Daoy (cell line): Measurements from ENCODE around the gene ABCC8. TPM values are rescaled to one million over a fixed set of nuclear protein-coding genes. Genes with fewer than 3 reads are reported as not detected.

Experiments used
- DNase-seq: peaks from one replicate; pipeline ENCODE4 v3.0.0-alpha.2; 2015; ENCODE audit warnings: low read depth
- total RNA-seq: library from RNA; depleted of rRNA; stranded (reverse); fragments of >200 nt; shearing (Covaris generic); gene quantifications from 2 replicates; pipeline ENCODE4 v1.2.3, GENCODE V29; 2014

Gene ABCC8
- total RNA-seq, 1 experiment from 2014 or later: not detected

DNA sequence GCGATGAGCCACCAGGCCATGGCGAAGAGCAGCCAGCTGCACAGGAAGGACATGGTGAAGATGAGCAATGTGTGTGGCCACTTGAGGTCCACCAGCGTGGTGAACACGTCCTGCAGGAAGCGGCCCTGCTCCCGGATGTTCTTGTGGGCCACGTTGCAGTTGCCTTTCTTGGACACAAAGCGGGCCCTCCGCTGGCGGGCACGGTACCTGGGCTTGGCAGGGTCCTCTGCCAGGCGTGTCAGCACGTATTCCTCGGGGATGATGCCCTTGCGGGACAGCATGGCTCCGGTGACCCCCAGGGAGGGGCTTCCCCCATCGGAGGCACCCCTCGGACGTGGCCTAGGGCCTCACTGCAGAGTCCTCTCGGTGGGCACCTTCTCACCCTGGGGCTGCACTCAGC is 88.8 kb downstream of the ABCC8 start:
- no peak for DNase-seq

DNA sequence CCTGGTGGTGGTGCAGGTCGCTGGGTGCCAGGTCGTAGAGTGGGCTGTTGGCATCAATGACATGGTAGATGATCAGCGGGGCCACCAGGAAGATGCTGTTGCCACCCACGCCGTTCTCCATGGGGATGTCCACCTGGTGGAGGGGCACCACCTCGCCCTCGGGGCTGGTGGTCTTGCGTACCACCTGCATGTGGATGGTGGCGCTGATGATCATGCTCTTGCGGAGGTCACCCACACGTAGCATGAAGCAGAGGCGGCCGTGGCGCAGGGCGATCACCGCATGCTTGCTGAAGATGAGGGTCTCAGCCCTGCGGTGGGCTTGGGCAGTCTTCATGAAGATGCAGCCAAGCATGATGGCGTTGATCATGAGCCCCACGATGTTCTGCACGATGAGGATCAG is 89.4 kb downstream of the ABCC8 start:
- no peak for DNase-seq

DNA sequence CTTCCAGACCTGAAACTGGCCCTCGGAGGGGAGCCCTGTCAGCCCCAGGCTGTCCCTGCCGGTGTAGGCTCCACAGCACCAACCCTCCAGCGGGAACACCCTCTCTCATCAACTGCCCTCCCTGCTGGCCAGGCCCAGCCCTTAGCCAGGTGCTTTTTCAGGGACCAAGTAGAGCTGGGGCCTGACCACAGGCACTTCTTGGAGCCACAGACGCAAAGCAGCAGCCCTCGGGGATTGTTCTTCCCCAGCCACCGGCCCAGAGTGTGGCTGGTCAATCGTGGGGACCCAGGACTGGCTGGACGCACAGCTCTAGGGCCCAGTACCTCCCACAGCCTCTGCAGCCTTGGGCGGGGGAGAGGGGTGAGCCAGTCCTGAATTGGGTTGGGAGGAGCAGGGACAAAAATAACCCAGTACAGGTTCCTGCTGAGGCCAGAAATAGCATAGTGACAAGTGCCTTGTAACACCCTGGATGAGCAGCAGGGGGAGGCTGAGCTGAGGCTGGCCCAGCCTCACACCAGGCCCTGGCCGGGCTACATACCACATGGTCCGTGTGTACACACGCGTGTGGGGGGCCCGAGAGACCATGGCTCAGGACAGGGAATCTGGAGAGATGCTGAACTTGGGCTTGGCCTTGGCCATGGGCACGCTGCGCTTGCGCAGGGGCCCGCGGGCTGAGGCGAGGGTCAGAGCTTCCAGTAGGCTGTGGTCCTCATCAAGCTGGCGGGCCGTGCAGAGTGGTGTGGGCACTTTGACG is 90.1 kb downstream of the ABCC8 start:
- DNase-seq: peak; percentile 51

DNA sequence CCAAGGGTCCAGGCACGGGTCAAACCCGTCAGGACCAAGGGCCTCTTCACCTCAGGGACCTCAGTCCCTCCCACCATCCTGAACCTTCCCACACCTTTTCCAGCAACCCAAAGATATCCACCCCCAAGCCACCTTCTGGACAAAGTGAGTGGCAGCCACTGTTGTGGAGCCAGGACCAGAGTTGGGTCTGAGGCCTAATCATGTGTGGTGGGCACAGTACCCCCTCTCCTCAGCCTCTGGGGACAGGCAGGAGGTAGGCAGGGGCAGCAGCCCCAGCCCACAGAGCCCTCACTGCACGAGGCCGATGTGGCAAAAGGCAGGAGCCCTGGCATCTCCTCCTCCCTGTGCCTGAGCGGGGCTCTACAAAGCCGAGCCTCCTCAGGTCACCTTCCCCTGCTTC is 90.7 kb downstream of the ABCC8 start:
- no peak for DNase-seq

DNA sequence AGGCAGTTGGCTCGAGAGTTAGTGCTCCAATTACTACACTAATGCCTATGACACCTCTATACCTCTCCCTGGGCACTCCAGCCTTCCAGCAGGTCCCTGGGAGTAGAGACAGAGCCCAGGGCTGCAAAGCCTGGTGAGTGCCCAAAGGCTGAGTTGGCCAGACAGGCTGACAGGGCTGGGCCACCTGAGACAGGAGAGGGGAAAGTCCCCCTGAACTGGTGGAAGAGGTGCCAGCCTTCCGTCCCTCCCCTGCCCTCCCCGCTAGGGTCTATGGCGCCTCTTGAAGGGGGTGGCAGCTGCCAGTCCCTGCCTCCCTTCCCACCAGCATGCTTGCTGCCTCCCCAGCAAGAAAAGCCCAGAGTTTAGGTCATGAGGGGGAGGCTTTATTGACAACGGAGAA is 91.2 kb downstream of the ABCC8 start:
- no peak for DNase-seq

DNA sequence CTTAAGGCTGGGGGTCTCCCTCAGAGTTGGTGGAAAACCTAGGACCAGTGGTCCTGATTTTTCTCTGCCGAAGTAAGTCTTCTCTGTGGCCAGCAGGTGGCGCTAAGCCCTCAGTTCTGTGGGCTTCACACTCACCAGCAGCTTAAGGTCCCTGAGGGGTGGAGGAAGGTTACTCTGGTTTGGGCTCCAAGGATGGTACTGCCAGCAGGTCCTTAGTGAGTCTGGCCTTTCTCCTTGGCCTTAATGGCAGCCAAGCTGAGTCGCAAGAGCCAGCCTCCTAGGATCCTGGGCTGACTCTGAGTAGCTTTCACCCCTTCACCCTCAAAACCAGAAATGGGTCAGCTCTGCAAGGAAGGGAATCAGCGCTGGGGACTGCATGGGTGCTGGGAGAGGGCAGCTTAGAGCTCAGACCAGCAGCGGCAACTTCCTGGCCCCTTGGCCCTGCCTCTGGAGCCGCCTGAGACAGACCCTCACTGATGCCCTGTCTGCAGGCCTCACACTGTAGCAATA is 92.6 kb downstream of the ABCC8 start:
- DNase-seq: peak; percentile 86

DNA sequence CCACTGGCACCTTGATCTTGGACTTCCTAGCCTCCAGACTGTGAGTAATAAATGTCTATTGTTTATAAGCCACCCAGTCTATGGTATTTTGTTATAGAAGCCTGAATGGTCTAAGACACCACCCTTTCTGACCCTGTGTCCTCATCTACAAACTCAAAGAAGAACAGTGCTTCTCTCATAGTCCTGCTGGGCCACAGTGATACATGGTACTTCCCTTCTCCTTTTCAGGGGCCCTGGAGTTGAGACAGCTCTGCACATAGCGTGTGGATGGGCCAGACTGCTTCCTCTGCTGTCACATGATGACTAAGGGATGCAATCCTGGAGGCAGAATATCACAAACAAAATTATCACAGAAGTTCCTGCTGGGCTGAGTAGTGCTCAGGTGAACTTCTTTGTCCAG is 93.2 kb downstream of the ABCC8 start:
- no peak for DNase-seq

DNA sequence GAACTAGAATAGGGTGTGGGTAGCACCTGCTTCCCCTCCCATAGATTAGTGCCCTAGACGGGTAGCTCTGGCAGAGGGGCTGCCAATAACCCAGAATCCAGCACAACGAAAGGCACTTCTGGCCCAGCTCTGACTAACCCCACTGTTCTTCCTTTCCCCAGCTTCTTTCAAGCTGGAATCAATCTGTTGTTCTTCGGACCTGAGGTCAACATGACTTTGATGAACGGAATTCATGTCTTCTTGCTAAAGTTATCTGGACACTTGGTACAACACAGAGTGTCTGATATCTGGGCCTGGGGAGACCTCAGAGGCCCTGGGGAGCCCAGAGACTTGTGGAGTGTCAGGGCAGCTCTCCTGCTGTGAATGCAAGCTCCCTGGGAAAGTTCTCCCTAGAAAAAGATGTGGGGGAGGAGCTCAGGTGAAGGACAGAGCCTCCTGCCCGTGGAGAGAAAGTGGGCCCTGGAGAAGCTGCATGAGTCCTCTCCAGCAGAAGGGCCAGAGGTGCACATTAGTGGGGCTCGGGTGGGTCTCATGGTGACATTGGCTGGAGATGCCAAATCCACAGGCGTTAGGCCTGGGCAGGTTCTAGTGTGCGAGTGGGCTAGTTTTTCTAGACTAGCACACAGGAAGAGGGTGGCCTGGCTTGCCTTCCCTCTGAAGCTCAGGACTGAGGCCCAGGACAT is 94.5 kb downstream of the ABCC8 start:
- no peak for DNase-seq

DNA sequence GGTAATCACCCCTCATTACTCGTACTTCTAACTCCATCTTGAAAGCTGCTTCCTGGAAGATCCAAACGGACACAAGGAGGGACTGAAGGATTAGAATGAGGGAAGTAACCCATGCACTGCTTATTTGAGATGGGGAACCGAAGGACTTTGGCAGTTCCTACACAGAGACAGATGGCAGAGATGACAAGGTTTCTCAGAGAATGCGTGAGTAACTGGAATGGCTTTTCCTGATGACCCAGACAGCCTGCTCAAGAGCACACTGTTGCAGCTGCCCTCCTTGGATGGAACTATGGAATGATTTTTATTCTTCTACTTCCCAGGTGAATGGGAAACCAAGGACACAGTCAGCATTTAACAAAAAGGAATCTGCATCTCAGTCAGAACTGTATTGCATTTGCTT is 95.5 kb downstream of the ABCC8 start:
- no peak for DNase-seq

DNA sequence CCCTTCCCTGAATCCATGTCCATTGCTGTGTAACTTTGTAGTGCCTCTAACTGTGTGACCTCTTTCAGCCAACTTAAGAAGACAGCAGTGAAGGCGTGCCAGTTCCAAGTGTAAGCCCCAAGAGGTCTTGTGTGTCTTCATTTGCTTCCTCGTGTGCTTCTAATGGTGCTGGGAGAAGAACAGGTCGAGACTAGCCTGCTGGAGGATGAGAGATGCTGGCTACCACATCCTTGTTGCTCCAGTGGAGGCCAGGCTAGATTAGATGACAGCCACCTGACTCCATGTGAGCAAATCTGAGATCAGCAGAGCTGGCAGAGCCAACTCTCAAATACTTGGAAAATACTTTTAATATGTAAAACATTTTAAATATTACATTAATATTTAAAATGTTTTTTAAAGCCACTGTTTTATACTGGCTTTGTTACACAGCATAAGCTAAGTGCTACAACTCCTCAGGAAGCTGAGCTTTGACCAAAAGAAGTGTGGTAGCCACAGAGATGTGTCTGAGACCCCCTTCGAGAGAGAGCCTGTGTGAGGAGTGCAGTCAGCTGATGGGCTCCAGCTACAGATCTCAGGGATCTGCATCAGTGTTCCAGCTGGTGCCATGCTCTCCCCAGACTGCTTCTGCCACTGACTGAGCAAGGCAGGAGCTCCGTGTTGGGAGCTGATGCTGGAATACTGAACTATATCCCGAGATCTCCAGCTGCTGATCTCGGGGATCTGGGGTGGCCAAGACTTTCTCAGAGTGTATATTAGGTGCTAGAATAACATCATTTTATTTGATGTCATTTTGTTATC is 97.1 kb downstream of the ABCC8 start:
- no peak for DNase-seq

DNA sequence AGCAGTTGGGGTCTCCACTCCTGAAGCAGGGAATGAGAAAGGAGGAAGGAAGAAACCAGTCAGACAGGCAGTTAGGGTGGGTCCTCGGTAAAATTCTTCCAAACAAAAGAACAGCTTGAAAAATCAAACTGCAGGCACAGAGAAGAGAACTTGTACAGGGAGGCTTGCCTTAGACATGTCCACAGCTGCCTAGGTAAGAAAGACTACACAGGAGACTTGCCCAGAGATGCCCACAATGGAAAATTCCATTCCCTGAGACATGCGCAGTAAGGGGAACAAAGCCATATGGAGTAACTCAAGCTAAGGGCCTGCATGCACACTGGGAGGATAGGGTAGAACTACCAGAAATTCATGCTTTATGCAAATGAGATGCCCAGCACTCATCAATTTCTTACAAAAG is 98.0 kb downstream of the ABCC8 start:
- DNase-seq: no peak

DNA sequence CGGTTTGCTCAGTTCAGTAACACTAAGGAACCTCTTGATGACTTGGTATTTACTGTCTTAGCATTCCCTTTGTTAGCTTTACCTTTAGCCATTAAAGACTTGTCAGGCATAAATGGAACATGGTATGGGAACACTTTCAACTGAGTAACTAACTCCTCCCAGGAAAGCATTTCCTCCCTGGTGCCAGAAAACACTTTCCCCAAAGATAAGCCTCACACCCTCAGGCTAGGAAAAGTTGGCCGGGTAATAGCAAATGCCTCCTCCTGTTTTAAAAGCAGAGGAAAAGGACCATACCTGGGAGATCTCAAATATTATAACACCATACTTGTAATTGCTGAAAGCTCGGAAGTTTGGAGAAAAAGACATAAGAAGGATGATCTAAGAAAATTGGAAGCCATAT is 100.2 kb downstream of the ABCC8 start:
- no peak for DNase-seq

DNA sequence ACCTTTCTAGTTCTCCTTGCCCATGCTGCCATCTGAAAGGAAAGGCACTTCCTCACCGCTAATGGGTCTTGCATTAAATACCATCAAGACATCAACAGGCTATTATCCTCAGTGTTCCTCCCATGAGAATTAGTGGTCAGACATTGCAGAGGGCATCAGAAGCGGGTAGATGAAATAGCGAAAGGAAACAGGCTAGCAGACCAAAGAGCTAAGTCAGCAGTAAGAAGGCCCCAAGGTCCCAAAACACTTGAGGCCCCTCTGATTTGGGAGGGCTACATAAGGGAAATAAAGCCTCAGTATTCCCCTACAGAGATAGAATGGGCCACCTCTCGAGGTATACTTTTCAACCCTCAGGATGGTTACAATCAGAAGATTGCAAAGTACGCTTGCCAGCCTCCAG is 101.1 kb downstream of the ABCC8 start:
- no peak for DNase-seq

DNA sequence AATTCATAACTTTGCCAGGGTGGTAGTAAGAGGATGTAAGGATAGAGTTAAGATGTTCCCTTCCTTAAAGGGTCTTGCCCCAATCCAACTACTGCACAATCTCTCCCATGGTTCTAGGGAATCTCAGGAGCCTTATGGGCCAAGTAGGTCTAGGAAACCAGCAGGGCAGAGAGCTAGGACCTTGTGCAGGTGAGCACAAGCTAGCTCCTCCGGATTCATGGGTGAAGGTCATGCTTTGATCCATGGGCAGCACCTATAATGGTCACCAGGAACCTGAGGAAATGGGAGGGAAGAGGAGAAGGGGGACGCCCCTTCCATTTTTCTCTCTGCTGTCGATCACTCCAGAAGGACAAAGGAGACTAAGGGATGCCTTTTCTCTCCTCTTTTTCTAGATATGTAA is 105.0 kb downstream of the ABCC8 start:
- DNase-seq: no peak

DNA sequence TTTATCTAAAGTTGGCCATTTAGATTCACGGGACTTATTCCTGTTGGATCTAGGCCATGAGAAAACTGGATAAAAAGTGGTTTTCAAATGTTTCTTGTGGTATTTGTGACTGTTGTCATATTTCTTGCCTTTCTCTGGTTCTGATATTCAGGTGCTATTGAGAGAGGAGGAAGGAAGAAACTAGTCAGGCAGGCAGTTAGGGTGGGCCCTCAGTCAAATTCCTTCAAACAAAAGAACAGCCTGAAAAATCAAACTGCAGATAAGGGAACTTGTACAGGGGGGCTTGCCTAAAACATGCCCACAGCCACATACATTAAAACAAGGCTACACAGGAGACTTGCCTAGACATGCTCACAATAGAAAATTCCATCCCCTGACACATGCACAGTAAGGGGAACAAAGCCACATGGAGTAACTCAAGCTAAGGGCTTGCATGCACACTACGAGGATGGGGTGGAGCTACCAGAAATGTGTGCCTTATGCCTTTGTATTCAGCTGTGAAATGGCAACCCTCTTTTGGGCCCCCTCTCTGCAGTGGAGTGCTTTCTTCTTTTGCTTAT is 106.9 kb downstream of the ABCC8 start:
- no peak for DNase-seq

DNA sequence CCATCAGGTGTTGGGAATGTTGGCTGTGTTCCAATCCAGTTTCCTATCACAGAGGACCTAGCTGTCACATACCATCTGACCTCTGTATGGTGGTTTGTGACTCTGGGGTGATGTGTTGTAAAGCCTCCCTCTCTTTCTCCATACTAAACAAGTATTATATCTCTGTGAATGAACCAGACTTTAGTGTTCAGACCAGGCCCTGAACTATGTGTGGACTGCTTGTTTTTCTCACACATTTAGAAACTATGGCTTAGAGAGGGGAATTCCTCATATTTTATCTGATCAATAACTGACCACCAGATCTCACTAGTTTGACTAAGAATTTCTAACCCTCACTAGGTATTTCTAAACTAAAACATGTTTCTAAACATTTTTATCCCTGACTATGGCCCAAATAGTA is 107.6 kb downstream of the ABCC8 start:
- DNase-seq: no peak

DNA sequence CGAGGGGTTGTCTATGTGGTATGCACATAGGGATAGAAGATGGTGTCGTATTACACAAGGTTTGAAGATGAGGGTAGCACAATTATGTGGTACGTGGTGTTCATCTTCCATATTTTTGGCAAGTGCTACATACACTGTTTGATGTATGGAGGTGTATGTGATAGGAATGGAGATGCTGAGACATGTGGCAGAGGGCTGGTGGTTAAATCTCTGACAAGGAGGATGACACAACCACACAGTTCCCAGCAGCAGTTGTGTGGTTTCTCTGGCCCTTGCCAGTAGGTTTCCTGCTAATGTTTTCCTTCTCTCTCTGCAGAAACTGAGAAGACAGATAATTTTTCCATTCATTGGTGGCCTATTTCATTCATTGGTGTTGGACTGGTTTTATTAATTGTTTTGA is 108.1 kb downstream of the ABCC8 start:
- no peak for DNase-seq

DNA sequence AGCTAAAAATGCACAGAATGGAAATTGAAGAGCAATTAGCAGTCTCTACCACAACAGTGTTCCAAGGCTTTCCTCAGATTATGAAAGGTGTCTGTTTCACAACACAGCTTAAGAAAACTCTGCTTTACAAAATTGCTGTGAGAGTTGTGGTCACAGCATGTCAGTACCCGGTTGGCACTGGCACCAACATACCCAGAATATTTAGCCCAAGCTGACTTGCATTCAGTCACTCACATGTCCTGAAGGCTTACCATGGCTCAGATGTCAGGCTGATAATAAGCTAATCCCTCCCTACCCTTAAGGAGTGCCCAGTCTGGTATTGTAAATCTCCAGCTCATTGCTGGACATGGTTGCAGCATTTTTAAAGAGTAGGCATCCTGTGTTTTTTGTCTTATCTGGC is 110.2 kb downstream of the ABCC8 start:
- DNase-seq: no peak

DNA sequence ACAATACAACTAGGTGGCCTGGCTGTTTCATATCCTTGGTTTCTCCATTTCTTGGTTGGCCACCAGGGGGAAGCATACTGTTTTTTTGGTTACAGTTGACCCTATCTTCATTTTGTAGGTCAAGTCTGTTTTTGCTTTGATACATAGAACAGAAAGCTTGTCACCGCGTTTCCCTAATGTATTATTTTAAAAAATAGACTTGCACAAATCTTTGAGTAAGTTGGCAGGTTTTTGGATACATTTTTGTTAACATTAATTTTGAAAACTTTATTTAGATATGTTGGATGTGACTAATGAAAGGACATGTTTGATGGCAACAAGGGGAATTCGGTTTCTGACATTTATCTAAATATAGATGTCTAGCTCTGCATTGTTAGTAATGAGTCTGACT is 122.0 kb downstream of the ABCC8 start:
- DNase-seq: peak; percentile 65

DNA sequence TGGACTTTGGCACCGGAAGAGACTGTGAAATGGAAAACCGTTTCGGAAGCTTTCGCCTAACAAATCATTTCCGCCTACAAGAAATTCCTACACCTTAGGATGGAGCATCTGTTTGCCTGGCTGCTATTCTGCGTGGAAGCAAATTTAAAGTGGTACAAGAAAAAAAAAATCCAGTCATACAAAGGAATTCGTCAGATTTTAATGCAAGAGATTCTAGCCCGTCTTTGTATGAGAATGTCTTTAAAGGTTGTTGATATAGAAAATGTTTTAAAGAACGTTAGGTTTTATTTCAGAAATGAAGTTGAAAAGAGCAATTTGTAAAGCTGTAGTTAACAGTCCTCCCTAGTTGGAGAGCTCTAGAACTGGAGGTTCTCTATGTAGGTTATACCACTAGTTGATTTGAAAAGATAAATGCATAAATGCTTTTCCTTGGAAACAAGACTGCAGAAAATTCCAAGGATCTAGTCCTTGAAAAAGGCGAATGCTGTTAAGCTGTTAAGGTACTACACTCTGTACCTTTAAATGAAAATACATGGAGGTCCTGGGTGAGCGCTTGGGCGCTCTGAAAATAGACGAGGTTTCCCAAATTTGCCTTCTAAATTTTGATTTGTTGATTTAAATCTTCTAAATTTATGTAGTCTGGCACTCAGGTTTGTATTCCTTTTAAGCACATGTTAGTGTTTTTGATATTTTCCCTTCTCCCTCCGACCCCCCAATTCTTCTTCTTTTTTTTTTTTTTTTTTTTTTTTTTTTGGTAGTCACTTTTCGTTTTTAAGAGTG is 122.6 kb downstream of the ABCC8 start:
- DNase-seq: no peak
